Calu3 (cell line): ENCODE results near the gene NXN. TPM values are rescaled to one million over a fixed set of nuclear protein-coding genes. Genes with fewer than 3 reads are reported as not detected.

Experiments used
- BruUV-seq: library from RNA; stranded (reverse); fragments of 400-500 nt; replicated peaks from 2 replicates; lab custom pipeline; 2021; lab: Mats Ljungman, UMichigan
- CTCF ChIA-PET: fragments of 300-600 bp; sonication (Branson Sonifier 250); formaldehyde crosslinking; loops from one replicate; lab custom pipeline; 2022; ENCODE audit warnings: antibody characterized with exemption; lab: Charles Lee
- DNase-seq: peaks from one replicate; pipeline ENCODE4 v3.0.0; 2022
- H3K27ac Mint-ChIP-seq: one replicate; pipeline ENCODE4 v1.8.0; 2022; ENCODE audit warnings: mixed read lengths; ENCODE audit not compliant: unreplicated experiment
- H3K27me3 Mint-ChIP-seq: one replicate; pipeline ENCODE4 v1.8.0; 2022; ENCODE audit warnings: mixed read lengths; ENCODE audit not compliant: unreplicated experiment
- H3K36me3 Mint-ChIP-seq: one replicate; pipeline ENCODE4 v1.8.0; 2022; ENCODE audit warnings: mild to moderate bottlenecking, moderate library complexity, mixed read lengths; ENCODE audit not compliant: insufficient read depth, unreplicated experiment
- H3K4me1 Mint-ChIP-seq: one replicate; pipeline ENCODE4 v1.8.0; 2022; ENCODE audit warnings: mild to moderate bottlenecking, low read depth, mixed read lengths; ENCODE audit not compliant: unreplicated experiment
- H3K4me3 Mint-ChIP-seq: one replicate; pipeline ENCODE4 v1.8.0; 2022; ENCODE audit warnings: mild to moderate bottlenecking, low read depth, moderate library complexity, mixed read lengths; ENCODE audit not compliant: unreplicated experiment
- H3K9me3 Mint-ChIP-seq: one replicate; pipeline ENCODE4 v1.8.0; 2022; ENCODE audit warnings: low read depth, mixed read lengths; ENCODE audit not compliant: unreplicated experiment
- intact Hi-C: fragments of 100-400 bp; cut with micrococcal nuclease; formaldehyde crosslinking; loops from one replicate; pipeline ENCODE4 v1.10.0; 2022; ENCODE audit not compliant: unreplicated experiment
- total RNA-seq: library from RNA; stranded (reverse); gene quantifications from 2 replicates; pipeline ENCODE4 v1.2.3, GENCODE V29; 2022
- TF ChIP-seq, protein P1 (sequence below): fragments of 200-600 bp; IDR thresholded peaks from one replicate; pipeline ENCODE4 v1.8.0; 2022; ENCODE audit warnings: antibody characterized with exemption; ENCODE audit not compliant: unreplicated experiment

The NXN gene
- total RNA-seq, 1 experiment from 2014 or later, result 1.8 TPM

DNA sequence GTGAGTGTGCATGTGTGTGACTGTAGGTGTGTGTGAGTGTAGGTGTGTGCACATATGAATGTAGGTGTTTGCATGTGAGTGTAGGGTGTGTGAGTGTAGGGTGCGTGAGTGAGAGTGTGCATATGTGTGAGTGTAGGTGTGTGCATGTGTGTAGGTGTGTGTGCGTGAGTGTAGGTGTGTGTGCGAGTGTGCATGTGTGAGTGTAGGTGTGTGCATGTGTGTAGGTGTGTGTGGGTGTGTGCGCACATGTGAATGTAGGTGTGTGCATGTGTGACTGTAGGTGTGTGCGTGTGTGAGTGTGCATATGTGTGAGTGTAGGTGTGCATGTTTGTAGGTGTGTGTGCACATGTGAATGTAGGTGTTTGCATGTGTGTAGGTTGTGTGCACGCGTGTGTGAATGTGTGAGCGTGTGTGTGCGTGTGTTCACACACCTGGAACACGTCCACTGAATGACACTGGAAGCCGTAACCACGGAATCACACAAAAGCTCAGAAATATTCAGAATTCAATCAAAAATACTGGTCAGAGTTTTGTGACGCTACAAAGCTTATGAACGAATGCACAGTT, 166.9 kb downstream of the NXN start:
- DNase-seq, result no peak
- intact Hi-C loops, result no loop called here
- H3K9me3 Mint-ChIP-seq, result no peaks in the 10 kb centered on the region
- no peaks in the 10 kb centered on the region for H3K36me3 Mint-ChIP-seq
- H3K4me3 Mint-ChIP-seq, result no peak overlapping the region
- H3K27ac Mint-ChIP-seq, result no peak overlapping the region
- CTCF ChIA-PET, result no interaction called here
- BruUV-seq, result no TSS peak
- no peaks in the 10 kb centered on the region for H3K27me3 Mint-ChIP-seq
- H3K4me1 Mint-ChIP-seq, result no peaks in the 10 kb centered on the region
- TF ChIP-seq, protein P1, sequence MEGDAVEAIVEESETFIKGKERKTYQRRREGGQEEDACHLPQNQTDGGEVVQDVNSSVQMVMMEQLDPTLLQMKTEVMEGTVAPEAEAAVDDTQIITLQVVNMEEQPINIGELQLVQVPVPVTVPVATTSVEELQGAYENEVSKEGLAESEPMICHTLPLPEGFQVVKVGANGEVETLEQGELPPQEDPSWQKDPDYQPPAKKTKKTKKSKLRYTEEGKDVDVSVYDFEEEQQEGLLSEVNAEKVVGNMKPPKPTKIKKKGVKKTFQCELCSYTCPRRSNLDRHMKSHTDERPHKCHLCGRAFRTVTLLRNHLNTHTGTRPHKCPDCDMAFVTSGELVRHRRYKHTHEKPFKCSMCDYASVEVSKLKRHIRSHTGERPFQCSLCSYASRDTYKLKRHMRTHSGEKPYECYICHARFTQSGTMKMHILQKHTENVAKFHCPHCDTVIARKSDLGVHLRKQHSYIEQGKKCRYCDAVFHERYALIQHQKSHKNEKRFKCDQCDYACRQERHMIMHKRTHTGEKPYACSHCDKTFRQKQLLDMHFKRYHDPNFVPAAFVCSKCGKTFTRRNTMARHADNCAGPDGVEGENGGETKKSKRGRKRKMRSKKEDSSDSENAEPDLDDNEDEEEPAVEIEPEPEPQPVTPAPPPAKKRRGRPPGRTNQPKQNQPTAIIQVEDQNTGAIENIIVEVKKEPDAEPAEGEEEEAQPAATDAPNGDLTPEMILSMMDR, result no peak

DNA sequence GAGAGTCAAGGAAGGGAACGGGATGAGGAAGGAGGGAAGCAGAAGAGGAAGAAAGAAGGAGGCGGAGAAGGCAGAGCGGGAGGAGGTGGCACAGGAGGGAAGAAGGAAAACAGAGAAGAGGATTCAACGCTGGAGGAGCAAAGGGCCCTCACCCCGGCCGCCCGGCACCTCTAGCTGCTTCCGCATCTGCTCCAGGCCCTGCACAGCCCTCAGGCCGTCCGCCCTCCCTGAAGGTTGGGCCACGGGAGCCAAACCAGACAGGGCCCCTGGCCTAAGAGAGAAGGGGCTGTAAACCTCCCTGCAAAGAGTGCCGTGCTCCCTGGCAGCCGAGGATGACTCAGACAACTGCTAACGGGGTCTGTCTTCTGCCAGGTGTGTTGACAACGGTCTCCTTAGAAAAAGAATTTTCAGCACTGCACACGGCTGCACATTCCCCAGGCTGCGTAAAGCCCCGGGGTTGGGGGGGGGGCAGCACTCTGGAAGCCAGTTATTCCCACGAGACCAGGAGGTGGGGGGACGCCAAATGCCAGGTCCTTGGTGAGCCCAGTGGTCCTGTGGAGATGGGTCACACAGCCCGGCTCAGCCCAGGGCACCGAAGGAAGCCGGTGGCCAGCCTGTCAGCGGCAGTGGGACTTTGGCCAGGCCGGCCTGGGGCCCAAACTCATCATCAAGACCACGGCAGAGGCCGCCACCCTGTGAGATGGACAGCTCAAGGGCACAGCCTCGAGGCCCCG, 168.4 kb downstream of the NXN start:
- no TSS peak for BruUV-seq
- DNase-seq, result no peak
- H3K27me3 Mint-ChIP-seq, result no peaks in the 10 kb centered on the region
- CTCF ChIA-PET, result no interaction called here
- H3K36me3 Mint-ChIP-seq, result no peaks in the 10 kb centered on the region
- H3K4me3 Mint-ChIP-seq, result no peak overlapping the region
- no peaks in the 10 kb centered on the region for H3K4me1 Mint-ChIP-seq
- TF ChIP-seq, protein P1, result no peak
- no peaks in the 10 kb centered on the region for H3K9me3 Mint-ChIP-seq
- intact Hi-C loops, result no loop called here
- no peak overlapping the region for H3K27ac Mint-ChIP-seq

DNA sequence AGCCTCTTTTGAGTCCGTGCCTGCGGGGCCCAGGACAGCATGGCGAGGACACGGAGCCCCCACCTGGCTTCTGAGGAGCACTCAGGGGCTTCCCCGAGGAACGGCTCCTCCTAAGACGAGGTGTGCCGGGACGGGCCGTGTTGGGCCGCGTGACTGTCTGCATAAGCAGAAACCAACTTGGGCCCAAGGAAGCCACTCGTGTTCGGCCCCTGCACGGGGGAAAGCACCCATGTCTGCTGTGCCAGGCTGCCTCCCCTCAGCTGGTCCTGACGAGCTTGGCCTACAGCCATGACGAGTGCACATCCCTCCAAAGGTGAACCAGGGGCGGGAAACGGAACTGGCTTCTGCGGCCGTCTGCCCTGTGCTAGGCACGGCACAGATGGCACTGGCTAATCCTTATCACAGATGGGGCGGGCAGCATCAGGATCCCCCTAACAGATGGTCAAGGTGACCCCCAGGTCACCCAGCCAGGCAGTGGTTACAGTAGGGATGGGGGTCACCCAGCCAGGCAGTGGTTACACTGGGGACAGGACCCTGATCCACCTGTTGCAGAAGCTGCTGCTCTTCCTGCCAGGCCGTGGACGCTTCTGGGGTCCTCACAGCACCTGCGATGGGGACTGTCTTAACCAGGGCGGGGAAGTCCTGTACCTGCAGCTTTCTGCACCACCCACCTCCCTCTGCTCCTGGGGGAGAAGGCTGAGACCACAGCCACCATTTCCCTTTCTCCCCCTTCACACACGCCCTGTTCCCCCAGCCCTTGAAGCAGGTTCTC, 171.9 kb downstream of the NXN start:
- Mint-ChIP-seq H3K36me3 (no peaks in the 10 kb centered on the region), H3K4me1 (no peaks in the 10 kb centered on the region), H3K27me3 (no peaks in the 10 kb centered on the region), H3K9me3 (no peaks in the 10 kb centered on the region), H3K4me3 (no peak overlapping the region), H3K27ac (no peak overlapping the region)
- BruUV-seq, result no TSS peak
- CTCF ChIA-PET, result no interaction called here
- DNase-seq, result no peak
- TF ChIP-seq, protein P1, result no peak
- intact Hi-C loops, result no loop called here

DNA sequence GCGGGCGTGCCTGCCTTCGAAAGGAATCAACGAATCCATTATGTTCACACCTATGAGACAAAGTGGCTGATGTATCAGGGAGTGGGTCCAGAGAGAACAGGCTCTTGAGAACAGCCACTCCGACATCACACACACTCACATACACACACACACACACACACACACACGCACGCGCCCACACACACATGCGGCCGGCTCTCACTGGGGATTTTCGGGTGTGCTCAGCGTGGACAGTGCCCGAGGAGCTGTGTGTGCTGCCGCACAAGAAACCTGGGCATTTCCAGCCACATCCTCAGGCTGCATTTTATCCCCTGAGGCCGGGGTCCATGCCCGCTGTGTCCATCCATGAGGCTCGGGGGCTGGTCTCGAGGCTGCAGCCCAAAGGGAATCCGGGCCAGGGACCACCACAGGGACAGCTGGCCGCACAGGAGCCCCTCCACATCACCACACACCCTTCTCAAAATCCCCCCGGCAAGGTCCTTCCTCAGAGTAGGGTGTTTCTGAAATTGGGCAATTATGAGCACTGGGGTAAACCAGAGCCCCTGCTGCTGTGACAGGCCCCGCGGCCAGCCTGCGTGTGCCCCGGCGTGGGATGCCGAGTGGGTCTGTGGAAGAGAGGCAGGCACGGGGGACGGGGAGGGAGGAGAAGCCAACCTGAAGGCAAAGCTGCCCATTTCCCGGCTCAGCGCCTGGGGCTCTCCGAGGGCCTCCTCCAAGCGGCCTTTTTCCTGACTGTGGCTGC, 172.6 kb downstream of the NXN start:
- H3K27ac Mint-ChIP-seq, result no peak overlapping the region
- no peaks in the 10 kb centered on the region for H3K9me3 Mint-ChIP-seq
- CTCF ChIA-PET, result no interaction called here
- H3K4me1 Mint-ChIP-seq, result no peaks in the 10 kb centered on the region
- H3K27me3 Mint-ChIP-seq, result no peaks in the 10 kb centered on the region
- intact Hi-C loops, result no loop called here
- no TSS peak for BruUV-seq
- no peak for DNase-seq
- no peaks in the 10 kb centered on the region for H3K36me3 Mint-ChIP-seq
- H3K4me3 Mint-ChIP-seq, result no peak overlapping the region
- TF ChIP-seq, protein P1, result no peak
